IMR-90 (cell line): ENCODE results near the gene TREM1. TPM values are rescaled to one million over a fixed set of nuclear protein-coding genes. Genes with fewer than 3 reads are reported as not detected.

Experiments
- ATAC-seq: fragments of 200-7000 bp; cut with Tn5 transposase; 2 replicates; pipeline ENCODE4 v1.9.1; 2020; ENCODE audit warnings: low read depth, mild to moderate bottlenecking, moderate library complexity
- BruUV-seq: library from RNA; stranded (reverse); fragments of 400-500 nt; replicated peaks from 2 replicates; lab custom pipeline; 2021; lab: Mats Ljungman, UMichigan
- CTCF ChIA-PET: fragments of 300-600 bp; formaldehyde crosslinking; extraction: SDS; loops from one replicate; lab custom pipeline; 2021; ENCODE audit warnings: antibody characterized with exemption; lab: Yijun Ruan, JAX
- POLR2A ChIA-PET: fragments of 300-600 bp; sonication (Branson Sonifier 250); formaldehyde crosslinking; loops from one replicate; lab custom pipeline; 2022; ENCODE audit warnings: antibody characterized with exemption; ENCODE audit not compliant: unreplicated experiment; lab: Charles Lee
- DNase-seq: peaks from one replicate; pipeline ENCODE4 v3.0.0; 2013
- H2AFZ ChIP-seq: replicated peaks from 2 replicates; pipeline ENCODE3; 2013; ENCODE audit warnings: low read length, mild to moderate bottlenecking; ENCODE audit not compliant: poor library complexity
- H2AK5ac ChIP-seq: 2 replicates; pipeline ENCODE4 v1.6.1; 2013; ENCODE audit warnings: low read depth, low read length, inconsistent platforms
- H2AK9ac ChIP-seq: replicated peaks from 2 replicates; pipeline ENCODE3; 2013; ENCODE audit warnings: mild to moderate bottlenecking, low read depth, low read length, moderate library complexity; ENCODE audit not compliant: poor library complexity
- H2BK120ac ChIP-seq: 2 replicates; pipeline ENCODE4 v1.6.1; 2013; ENCODE audit warnings: low read depth, low read length, inconsistent platforms
- H2BK15ac ChIP-seq: 3 replicates; pipeline ENCODE4 v1.6.1; 2013; ENCODE audit warnings: low read depth, low read length, inconsistent platforms
- H2BK20ac ChIP-seq: 2 replicates; pipeline ENCODE4 v1.6.1; 2013; ENCODE audit warnings: low read depth, mild to moderate bottlenecking, inconsistent platforms, low read length, moderate library complexity
- H2BK5ac ChIP-seq: 2 replicates; pipeline ENCODE4 v1.6.1; 2013; ENCODE audit warnings: mild to moderate bottlenecking, low read depth, low read length, inconsistent platforms; ENCODE audit not compliant: poor library complexity, severe bottlenecking
- H3K14ac ChIP-seq: replicated peaks from 2 replicates; pipeline ENCODE4 v1.6.1; 2013; ENCODE audit warnings: low read depth, low read length, inconsistent platforms
- H3K18ac ChIP-seq: 2 replicates; pipeline ENCODE4 v1.6.1; 2013; ENCODE audit warnings: low read depth, low read length, control low read depth
- H3K23ac ChIP-seq: 2 replicates; pipeline ENCODE4 v1.6.1; 2013; ENCODE audit warnings: low read depth, low read length, inconsistent platforms
- H3K27ac ChIP-seq: 2 replicates; pipeline ENCODE4 v1.5.1; 2013; ENCODE audit warnings: mild to moderate bottlenecking, control low read depth, low read length; ENCODE audit not compliant: insufficient read depth
- H3K27me3 ChIP-seq: 2 replicates; pipeline ENCODE4 v1.6.1; 2013; ENCODE audit warnings: low read length; ENCODE audit not compliant: control insufficient read depth, insufficient read depth
- H3K36me3 ChIP-seq: 2 replicates; pipeline ENCODE4 v1.6.1; 2013; ENCODE audit warnings: low read length, mixed read lengths; ENCODE audit not compliant: control insufficient read depth, insufficient read depth
- H3K4ac ChIP-seq: 2 replicates; pipeline ENCODE4 v1.6.1; 2013; ENCODE audit warnings: low read depth, low read length, inconsistent platforms
- H3K4me1 ChIP-seq: 2 replicates; pipeline ENCODE4 v1.6.1; 2013; ENCODE audit warnings: low read length, mixed read lengths; ENCODE audit not compliant: control insufficient read depth, insufficient read depth
- H3K4me2 ChIP-seq: 2 replicates; pipeline ENCODE4 v1.6.1; 2013; ENCODE audit warnings: low read depth, mild to moderate bottlenecking, control low read depth, low read length, moderate library complexity
- H3K4me3 ChIP-seq: 2 replicates; pipeline ENCODE4 v1.5.1; 2013; ENCODE audit warnings: low read depth, mild to moderate bottlenecking, control low read depth, low read length, moderate library complexity; ENCODE audit not compliant: insufficient read depth
- H3K56ac ChIP-seq: 2 replicates; pipeline ENCODE4 v1.6.1; 2013; ENCODE audit warnings: low read length, inconsistent platforms; ENCODE audit not compliant: insufficient read depth; ENCODE audit errors: extremely low read depth
- H3K79me1 ChIP-seq, 2 experiments: 2 replicates each; pipeline ENCODE4 v1.6.1; 2013; ENCODE audit warnings: low read length in 2 of 2, inconsistent platforms in 1 of 2, low read depth in 1 of 2
- H3K9ac ChIP-seq: 2 replicates; pipeline ENCODE4 v1.6.1; 2013; ENCODE audit warnings: low read depth, low read length, control low read depth
- H3K9me1 ChIP-seq: 2 replicates; pipeline ENCODE4 v1.6.1; 2013; ENCODE audit warnings: low read length, inconsistent platforms; ENCODE audit not compliant: insufficient read depth
- H3K9me3 ChIP-seq: 2 replicates; pipeline ENCODE4 v1.6.1; 2013; ENCODE audit warnings: low read length; ENCODE audit not compliant: control insufficient read depth, insufficient read depth
- H4K20me1 ChIP-seq: 2 replicates; pipeline ENCODE4 v1.6.1; 2013; ENCODE audit warnings: low read length, inconsistent platforms; ENCODE audit not compliant: insufficient read depth
- H4K5ac ChIP-seq: 2 replicates; pipeline ENCODE4 v1.6.1; 2013; ENCODE audit warnings: mild to moderate bottlenecking, low read depth, low read length, control low read depth
- H4K8ac ChIP-seq, 2 experiments: 2 replicates each; pipeline ENCODE4 v1.6.1; 2013; ENCODE audit warnings: low read depth in 2 of 2, low read length in 2 of 2, control low read depth in 1 of 2, inconsistent platforms in 1 of 2
- H4K91ac ChIP-seq: 2 replicates; pipeline ENCODE4 v1.6.1; 2013; ENCODE audit warnings: low read depth, low read length, inconsistent platforms; ENCODE audit not compliant: insufficient read depth
- CEBPB ChIP-seq: IDR thresholded peaks from 2 replicates; pipeline ENCODE4 v1.6.1; 2012; ENCODE audit warnings: low read depth, low read length, improper control_type of control experiment
- CHD1 ChIP-seq: IDR thresholded peaks from 2 replicates; pipeline ENCODE4 v1.6.1; 2012; ENCODE audit warnings: low read depth, low read length, improper control_type of control experiment
- ELK1 ChIP-seq: fragments of 150-350 bp; IDR thresholded peaks from 2 replicates; pipeline ENCODE4 v1.6.1; 2016; ENCODE audit warnings: low read depth, mild to moderate bottlenecking, low read length, moderate library complexity, borderline replicate concordance
- MAZ ChIP-seq: IDR thresholded peaks from 2 replicates; pipeline ENCODE4 v1.6.1; 2012; ENCODE audit warnings: low read depth, mild to moderate bottlenecking, low read length, improper control_type of control experiment, moderate library complexity, borderline replicate concordance
- WGBS, 2 experiments: methylation state at CpG; one replicate each; pipeline versions ENCODE4 v1.1.5 to v1.1.7; 2013; ENCODE audit warnings: missing lambda C conversion rate in 2 of 2; ENCODE audit not compliant: insufficient read length in 1 of 2; ENCODE audit errors: extremely low coverage in 2 of 2; 5-methylcytosine and 5-hydroxymethylcytosine counted together
- dilution Hi-C: fragments of 300-500 bp; cut with HindIII; formaldehyde crosslinking; loops from one replicate; pipeline ENCODE4 v1.14.3; 2018; ENCODE audit warnings: low sequenced_read_pairs; ENCODE audit not compliant: unreplicated experiment
- in situ Hi-C: fragments of 300-500 bp; cut with MboI; formaldehyde crosslinking; loops from 3 replicates; pipeline ENCODE4 v1.14.3; 2019; ENCODE audit warnings: low sequenced_read_pairs, inconsistent platforms, mixed read lengths
- intact Hi-C: fragments of 100-400 bp; cut with micrococcal nuclease; formaldehyde crosslinking; loops from 2 replicates; pipeline ENCODE4 v1.10.0; 2022
- polyA plus RNA-seq, 3 experiments: library from polyadenylated mRNA; depleted of rRNA; stranded (reverse); fragments of >200 nt; gene quantifications; 2 replicates each; pipeline ENCODE4 v1.2.3, GENCODE V29; 2012; ENCODE audit warnings: low replicate concordance in 1 of 3
- total RNA-seq: library from RNA; depleted of rRNA; stranded (reverse); fragments of >200 nt; gene quantifications from 2 replicates; pipeline ENCODE4 v1.2.3, GENCODE V29; 2012

The TREM1 gene
- total and polyA plus RNA-seq, 2 of the 4 experiments (the other 2 are of a cell fraction): not detected

GRCh38 chr6:41232667-41233066 lies 53.8 kb downstream of the TREM1 start:
- BruUV-seq: no TSS peak

More at GRCh38 chr6:41232667-41233066, 53.8 kb downstream of the TREM1 start:
- H3K23ac ChIP-seq: no peak overlapping the region
- TF ChIP-seq CHD1 (no peak), ELK1 (no peak), CEBPB (no peak), MAZ (no peak)
- in situ Hi-C loops: no loop called here
- no peak overlapping the region for H3K4ac ChIP-seq
- no peak overlapping the region for H3K14ac ChIP-seq
- POLR2A ChIA-PET: no interaction called here
- H2BK20ac ChIP-seq: no peak overlapping the region
- no peak overlapping the region for H3K18ac ChIP-seq
- H2AK5ac ChIP-seq: no peak overlapping the region
- H3K9me3 ChIP-seq: no peaks in the 10 kb centered on the region
- H3K9ac ChIP-seq: no peak overlapping the region
- no peak for DNase-seq
- no peak overlapping the region for H2BK5ac ChIP-seq
- H3K9me1 ChIP-seq: no peaks in the 10 kb centered on the region
- no peak overlapping the region for H4K5ac ChIP-seq
- ATAC-seq: no peak
- H4K8ac ChIP-seq: no peak overlapping the region
- H3K56ac ChIP-seq: no peak overlapping the region
- no peaks in the 10 kb centered on the region for H4K20me1 ChIP-seq
- H3K36me3 ChIP-seq: no peaks in the 10 kb centered on the region
- no peak overlapping the region for H4K91ac ChIP-seq
- no peak overlapping the region for H2BK120ac ChIP-seq
- no peak overlapping the region for H2AK9ac ChIP-seq
- H3K4me2 ChIP-seq: no peak overlapping the region
- CTCF ChIA-PET: no interaction called here
- no peak overlapping the region for H3K4me3 ChIP-seq
- H3K79me1 ChIP-seq: no peaks in the 10 kb centered on the region
- intact Hi-C loops: no loop called here
- no CpG with 5 or more reads among the region's 6 CpGs for WGBS, 2 experiments
- dilution Hi-C loops: no loop called here
- no peaks in the 10 kb centered on the region for H3K4me1 ChIP-seq
- no peak overlapping the region for H2AFZ ChIP-seq
- H2BK15ac ChIP-seq: no peak overlapping the region
- H3K27ac ChIP-seq: no peak overlapping the region
- peaks cover 5% of the 10 kb centered on the region for H3K27me3 ChIP-seq
